Activated naive CD4-positive, alpha-beta T cell treated with anti-CD3 and anti-CD28 coated beads, Interleukin-2, amount 50 U/mL, for 24 hours (primary cell): Measurements from ENCODE around the gene TMCO4.

Experiments
- H3K27ac Mint-ChIP-seq: one replicate; pipeline ENCODE4 v1.8.0; 2021; ENCODE audit warnings: mild to moderate bottlenecking, mixed read lengths
- H3K27me3 Mint-ChIP-seq: one replicate; pipeline ENCODE4 v1.8.0; 2021; ENCODE audit warnings: mixed read lengths
- H3K36me3 Mint-ChIP-seq: one replicate; pipeline ENCODE4 v1.8.0; 2021; ENCODE audit warnings: mixed read lengths
- H3K4me1 Mint-ChIP-seq: one replicate; pipeline ENCODE4 v1.8.0; 2021; ENCODE audit warnings: mixed read lengths
- H3K4me3 Mint-ChIP-seq: one replicate; pipeline ENCODE4 v1.8.0; 2021; ENCODE audit warnings: mild to moderate bottlenecking, mixed read lengths
- H3K9me3 Mint-ChIP-seq: one replicate; pipeline ENCODE4 v1.8.0; 2021; ENCODE audit warnings: mixed read lengths

Gene TMCO4

DNA sequence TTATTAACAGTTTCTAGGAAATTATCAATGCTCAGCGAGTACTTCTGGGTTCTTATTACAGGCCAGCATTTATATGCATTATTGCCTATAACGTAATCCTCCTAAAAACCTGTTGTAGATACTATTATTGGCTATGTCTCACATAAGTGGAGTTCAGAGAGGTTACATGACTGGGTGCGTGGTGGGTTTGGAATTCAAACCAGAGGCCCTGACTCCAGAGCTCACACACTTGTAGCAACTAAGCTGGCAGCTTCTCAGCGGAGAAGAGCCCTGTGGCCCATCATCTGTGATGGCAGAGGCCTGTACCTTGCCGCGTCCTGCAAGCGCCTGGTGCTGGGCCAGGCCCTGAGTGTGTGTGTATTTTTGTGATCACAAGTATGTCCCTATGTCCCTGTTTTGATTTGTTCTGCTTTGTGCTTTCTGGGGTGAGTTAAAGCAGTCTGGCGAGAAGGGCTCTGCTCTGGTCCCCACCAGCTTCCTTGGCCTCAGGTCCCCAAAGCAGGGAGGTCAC lies 68.3 kb downstream of the TMCO4 start:
- H3K27ac Mint-ChIP-seq: no peak overlapping the region

DNA sequence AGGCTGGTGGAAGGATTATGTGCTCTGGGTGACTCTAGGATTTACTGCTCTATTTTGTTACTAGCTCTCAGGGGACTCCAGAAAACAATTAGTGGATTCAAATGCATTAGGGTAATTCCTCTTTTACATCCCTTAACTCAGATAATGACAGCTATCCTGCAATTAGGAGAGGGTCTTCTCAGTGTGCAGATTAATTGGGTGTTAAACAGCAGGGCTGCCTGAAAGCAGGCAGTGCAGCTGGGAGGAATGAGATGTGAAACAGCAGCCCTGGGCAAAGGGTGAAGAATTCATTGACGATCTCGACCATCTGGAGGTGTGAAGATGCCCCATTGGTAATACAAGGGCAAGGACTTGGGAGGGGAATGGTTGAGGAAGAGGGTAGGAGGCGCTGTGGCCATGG lies 68.9 kb downstream of the TMCO4 start:
- H3K36me3 Mint-ChIP-seq: peaks cover 28% of the 10 kb centered on the region
- H3K27me3 Mint-ChIP-seq: no peaks in the 10 kb centered on the region
- no peaks in the 10 kb centered on the region for H3K4me1 Mint-ChIP-seq
- H3K27ac Mint-ChIP-seq: no peak overlapping the region
- H3K4me3 Mint-ChIP-seq: no peak overlapping the region
- H3K9me3 Mint-ChIP-seq: no peaks in the 10 kb centered on the region

More for the DNA sequence above, 68.3 kb downstream of the TMCO4 start:
- no peaks in the 10 kb centered on the region for H3K9me3 Mint-ChIP-seq
- no peak overlapping the region for H3K4me3 Mint-ChIP-seq
- no peaks in the 10 kb centered on the region for H3K4me1 Mint-ChIP-seq
- H3K36me3 Mint-ChIP-seq: peaks cover 26% of the 10 kb centered on the region
- H3K27me3 Mint-ChIP-seq: no peaks in the 10 kb centered on the region

DNA sequence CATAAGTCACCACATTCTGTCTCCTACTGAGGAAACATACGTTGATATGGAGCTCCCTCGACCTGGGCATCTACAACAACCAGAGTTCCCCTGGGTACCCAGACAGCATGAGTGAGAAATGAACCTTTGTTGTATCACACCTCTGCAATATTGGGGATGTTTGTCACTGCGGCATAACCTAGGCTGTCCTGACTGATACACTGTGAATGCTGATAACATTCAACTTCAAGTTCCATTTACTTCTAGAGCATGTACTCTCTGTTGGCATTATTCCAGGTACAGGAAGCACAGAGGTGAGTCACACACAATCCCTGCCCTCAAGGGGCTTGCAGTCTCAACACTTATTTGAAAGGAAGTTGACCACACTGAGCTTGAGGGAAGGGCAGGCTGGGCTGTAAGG lies 69.5 kb downstream of the TMCO4 start:
- Mint-ChIP-seq H3K27ac (no peak overlapping the region), H3K4me1 (no peaks in the 10 kb centered on the region), H3K36me3 (peaks cover 25% of the 10 kb centered on the region), H3K9me3 (no peaks in the 10 kb centered on the region), H3K27me3 (no peaks in the 10 kb centered on the region), H3K4me3 (no peak overlapping the region)

DNA sequence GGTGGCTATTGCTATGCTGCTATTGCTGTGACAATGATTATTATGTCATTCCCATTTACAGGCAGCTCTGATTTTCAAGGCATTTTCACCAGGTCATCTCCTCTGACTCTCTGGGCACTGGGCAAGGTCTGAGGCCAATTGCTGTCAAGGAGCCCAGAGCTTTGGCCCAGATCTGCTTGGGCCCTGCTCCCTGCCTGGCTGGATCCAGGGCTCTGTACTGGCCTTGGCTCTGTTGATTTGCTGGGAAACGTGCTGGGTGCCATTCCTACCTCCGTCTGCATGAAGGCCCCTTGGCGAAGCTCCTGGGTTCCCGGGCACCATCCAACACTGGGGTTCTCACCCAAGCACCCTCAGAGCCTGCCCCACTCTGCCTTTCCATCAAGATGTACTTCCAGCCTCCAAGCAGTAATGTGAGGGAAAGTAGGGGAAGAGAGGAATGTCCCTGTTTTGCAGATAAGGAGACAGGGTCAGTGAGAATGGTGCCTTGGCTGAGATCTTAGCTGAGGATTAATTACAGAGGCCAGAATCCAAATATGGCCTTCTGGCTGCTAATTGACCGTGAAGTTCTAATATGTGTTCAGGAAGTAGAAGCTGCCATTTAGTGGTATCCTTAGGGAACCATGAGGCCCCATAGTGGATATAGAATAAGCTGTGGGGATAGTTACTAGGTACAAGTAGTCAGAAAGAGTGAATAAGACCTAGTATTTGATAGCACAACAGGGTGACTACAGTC lies 71.1 kb downstream of the TMCO4 start:
- Mint-ChIP-seq H3K9me3 (no peaks in the 10 kb centered on the region), H3K4me3 (no peak overlapping the region), H3K4me1 (no peaks in the 10 kb centered on the region), H3K36me3 (peaks cover 23% of the 10 kb centered on the region), H3K27ac (no peak overlapping the region), H3K27me3 (no peaks in the 10 kb centered on the region)

DNA sequence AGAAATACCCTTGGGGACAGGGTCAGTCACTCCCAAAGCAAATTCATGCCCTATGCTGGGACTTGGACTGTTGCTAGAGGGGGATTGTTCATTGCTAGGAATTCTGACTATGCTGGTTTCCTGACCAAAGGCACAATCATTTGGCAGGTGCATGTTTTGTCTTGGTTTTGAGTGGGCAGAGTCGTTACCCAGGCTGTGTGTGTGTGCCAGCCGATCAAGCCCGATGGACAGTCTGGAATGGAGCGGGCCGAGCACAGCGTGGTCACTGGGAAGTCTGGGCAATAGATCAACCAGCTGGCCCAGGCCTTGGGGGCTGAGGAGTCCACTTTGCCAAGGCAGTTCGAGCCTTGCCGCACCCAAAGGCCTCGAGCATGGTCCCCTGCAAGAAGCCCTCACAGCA lies 74.1 kb downstream of the TMCO4 start:
- no peak overlapping the region for H3K4me3 Mint-ChIP-seq
- peaks cover 12% of the 10 kb centered on the region for H3K36me3 Mint-ChIP-seq
- H3K27ac Mint-ChIP-seq: no peak overlapping the region
- H3K4me1 Mint-ChIP-seq: no peaks in the 10 kb centered on the region
- H3K27me3 Mint-ChIP-seq: no peaks in the 10 kb centered on the region
- H3K9me3 Mint-ChIP-seq: no peaks in the 10 kb centered on the region

DNA sequence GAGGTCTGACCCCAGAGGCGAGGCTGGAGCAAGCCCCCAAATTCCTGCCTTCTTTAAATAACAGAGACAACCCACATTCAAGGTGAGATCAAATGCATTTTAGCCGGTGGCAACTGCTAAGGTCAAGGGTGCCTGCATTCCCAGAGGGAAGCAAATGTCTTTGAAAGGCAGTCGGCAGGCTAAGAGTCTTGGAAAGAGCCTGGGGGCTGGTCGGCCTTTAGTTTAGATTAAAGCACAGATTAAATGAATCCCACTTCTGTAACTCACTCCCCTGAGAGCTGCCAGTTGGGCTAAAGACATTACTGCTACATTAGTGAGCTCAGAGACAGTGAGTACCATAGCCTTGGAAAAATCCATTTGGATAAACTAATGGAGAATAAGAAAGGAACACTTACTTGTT lies 75.8 kb downstream of the TMCO4 start:
- Mint-ChIP-seq H3K9me3 (no peaks in the 10 kb centered on the region), H3K36me3 (peaks cover 4% of the 10 kb centered on the region), H3K27ac (no peak overlapping the region)

DNA sequence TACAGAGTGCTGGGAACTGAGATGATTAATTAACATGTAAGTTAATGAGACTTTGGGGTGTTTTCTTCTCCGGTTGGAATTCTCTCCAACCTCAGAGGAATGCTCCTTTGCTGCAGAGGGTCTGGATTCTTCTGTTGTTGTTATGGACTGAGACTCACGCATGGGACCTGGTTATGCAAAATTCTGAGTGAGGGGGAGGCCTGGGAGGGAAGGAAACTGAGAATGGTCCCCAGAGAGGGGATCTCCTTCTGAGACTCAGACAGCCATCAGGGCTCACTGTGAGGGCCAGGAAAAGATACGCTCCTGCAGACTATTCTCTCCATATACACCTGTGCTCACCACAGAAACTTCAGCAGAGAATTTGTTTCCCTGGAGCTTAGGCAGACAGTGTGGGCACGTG lies 78.7 kb downstream of the TMCO4 start:
- no peak overlapping the region for H3K4me3 Mint-ChIP-seq
- peaks cover 1% of the 10 kb centered on the region for H3K36me3 Mint-ChIP-seq
- H3K27me3 Mint-ChIP-seq: no peaks in the 10 kb centered on the region
- no peaks in the 10 kb centered on the region for H3K4me1 Mint-ChIP-seq
- no peaks in the 10 kb centered on the region for H3K9me3 Mint-ChIP-seq
- no peak overlapping the region for H3K27ac Mint-ChIP-seq

More for the DNA sequence above, 75.8 kb downstream of the TMCO4 start:
- Mint-ChIP-seq H3K27me3 (no peaks in the 10 kb centered on the region), H3K4me1 (no peaks in the 10 kb centered on the region), H3K4me3 (no peak overlapping the region)

DNA sequence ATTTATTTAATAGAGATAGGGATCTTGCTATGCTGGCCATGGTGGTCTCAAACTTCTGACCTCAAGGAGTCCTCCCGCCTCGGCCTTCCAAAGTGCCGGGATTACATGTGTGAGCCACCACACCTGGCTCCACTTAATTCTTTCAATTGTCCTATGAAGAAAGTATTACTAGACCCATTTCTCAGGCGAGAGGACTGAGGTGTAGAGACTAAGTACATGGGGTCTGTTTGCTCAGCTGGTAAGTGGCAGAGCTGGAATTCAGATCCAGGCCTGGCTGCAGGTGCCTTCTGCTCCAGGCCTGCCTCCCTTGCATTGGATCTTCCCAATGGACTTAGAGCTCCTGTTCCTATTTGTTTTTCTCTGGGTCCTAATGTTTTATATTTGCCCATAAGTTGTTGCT lies 79.5 kb downstream of the TMCO4 start:
- no peaks in the 10 kb centered on the region for H3K27me3 Mint-ChIP-seq
- H3K4me3 Mint-ChIP-seq: no peak overlapping the region
- H3K4me1 Mint-ChIP-seq: peaks cover 6% of the 10 kb centered on the region
- H3K27ac Mint-ChIP-seq: peak overlapping the region; percentile 23
- peaks cover 3% of the 10 kb centered on the region for H3K36me3 Mint-ChIP-seq
- no peaks in the 10 kb centered on the region for H3K9me3 Mint-ChIP-seq

DNA sequence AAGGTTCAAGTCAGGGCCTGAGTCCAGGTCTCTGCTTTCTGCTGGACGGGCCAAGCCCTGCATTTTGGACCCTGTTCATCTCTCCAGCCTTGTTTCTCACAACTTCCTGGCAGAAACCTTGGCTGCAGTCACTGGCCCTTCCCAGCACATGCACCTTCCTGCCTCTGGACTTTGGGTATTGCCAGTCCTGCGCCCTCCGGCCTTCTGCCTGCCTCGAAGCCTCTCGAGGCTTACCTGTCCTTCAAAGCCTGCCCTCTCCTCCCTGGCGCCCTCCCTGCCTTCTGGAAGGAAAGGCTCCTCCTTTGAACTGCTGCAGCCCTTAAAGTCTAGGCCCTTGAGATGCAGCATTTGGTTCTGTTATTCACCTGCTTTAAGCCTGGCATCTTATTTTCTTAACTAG lies 82.2 kb downstream of the TMCO4 start:
- Mint-ChIP-seq H3K27ac (no peak overlapping the region), H3K27me3 (no peaks in the 10 kb centered on the region), H3K4me1 (peaks cover 6% of the 10 kb centered on the region), H3K4me3 (no peak overlapping the region), H3K36me3 (peaks cover 3% of the 10 kb centered on the region), H3K9me3 (no peaks in the 10 kb centered on the region)

DNA sequence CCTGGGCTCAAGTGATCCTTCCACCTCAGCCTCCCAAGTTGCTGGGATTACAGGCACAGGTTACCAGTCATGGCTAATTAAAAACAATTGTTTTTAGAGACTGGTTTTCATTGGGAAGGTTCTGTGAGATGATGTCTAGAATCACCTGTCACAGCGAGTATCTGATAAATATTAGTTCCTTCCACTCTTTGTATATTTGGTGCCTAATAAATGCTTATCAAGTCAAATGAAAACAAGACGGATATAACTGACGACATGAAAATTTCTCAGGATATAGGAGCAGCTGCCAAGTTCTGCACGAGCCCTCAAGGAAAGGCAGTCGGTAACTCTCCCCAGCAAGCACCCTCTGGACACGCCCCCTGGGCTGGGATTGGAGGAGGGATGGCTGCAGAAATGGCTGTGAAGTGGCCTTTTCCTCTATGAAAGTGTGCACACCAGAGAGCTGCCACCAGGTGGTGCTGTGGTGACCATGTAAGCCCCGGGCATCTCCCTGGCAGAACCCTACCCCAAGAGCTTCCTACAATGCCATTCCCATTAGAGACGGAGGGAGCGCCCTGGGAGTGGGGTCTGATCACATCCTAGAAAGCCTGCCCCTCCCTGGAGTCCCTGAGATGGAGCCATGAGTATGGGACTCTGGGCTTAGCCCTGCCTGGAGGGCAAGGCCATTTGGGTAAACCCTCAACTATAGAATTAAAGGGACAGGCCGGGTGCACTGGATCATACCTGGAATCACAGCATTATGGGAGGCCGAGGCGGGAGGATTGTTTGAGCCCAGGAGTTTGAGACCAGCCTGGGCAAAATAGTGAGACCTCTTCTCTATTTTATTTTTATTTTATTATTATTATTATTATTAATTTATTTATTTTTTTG lies 84.1 kb downstream of the TMCO4 start:
- Mint-ChIP-seq H3K27me3 (no peaks in the 10 kb centered on the region), H3K4me1 (peaks cover 16% of the 10 kb centered on the region), H3K4me3 (no peak overlapping the region), H3K9me3 (no peaks in the 10 kb centered on the region), H3K27ac (peak overlapping the region; percentile 35), H3K36me3 (peaks cover 3% of the 10 kb centered on the region)

DNA sequence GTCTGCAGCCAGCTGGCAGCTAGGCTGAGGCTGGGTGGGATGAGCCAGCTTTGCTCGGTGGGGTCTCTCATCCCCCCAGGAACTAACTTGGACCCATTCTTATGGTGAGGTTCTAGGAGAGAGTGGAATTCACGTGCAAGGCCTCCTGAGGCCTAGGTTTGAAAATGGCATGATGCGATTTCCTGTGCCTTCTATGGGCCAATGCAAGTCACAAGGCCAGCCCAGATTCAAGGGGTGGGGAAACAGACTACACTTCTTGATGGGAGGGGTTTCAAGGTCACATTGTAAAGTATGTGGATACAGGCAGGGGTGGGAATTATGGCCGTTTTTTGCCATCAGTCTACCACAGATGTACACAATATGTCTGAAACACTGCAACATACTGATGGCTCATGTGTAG lies 86.8 kb downstream of the TMCO4 start:
- Mint-ChIP-seq H3K27ac (no peak overlapping the region), H3K36me3 (peaks cover 4% of the 10 kb centered on the region), H3K9me3 (no peaks in the 10 kb centered on the region), H3K27me3 (no peaks in the 10 kb centered on the region), H3K4me1 (peaks cover 25% of the 10 kb centered on the region), H3K4me3 (no peak overlapping the region)

DNA sequence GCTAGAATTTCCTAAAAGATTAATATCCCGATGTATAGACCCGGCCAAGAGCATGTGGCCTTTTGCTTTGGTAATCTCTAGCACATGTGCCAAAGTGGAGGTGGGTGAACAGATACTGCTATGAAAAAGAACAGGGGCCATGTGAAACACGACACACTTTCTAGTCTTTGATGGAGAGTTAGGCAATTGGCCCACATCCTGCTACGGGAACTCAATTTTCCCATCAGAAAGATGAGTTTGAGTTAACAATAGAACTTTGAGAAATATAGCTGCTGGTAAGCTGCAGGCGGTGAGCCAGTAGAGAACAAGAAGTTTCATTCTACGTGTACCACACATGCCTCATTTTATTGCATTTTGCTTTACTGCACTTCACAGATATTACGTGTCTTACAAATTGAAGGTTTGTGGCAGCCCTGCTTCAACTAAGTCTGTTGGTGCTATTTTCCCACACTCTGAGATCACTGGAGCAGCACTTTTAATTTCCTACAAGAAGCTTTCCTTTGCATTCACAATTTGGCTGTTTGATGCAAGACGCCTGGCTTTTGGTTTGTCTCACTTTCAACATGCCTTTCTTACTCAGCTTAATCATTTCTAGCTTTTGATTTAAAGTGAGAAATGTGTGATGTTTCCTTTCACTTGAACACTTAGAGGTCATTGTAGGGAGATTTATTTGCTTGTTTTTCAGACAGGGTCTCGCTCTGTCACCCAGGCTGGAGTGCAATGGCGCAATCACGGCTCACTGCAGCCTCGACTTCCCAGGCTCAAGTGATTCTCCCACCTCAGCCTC lies 88.7 kb downstream of the TMCO4 start:
- H3K9me3 Mint-ChIP-seq: no peaks in the 10 kb centered on the region
- peak overlapping the region; percentile 82 for H3K27ac Mint-ChIP-seq
- peaks cover 4% of the 10 kb centered on the region for H3K36me3 Mint-ChIP-seq
- peaks cover 25% of the 10 kb centered on the region for H3K4me1 Mint-ChIP-seq
- H3K4me3 Mint-ChIP-seq: peak overlapping the region; percentile 24
- H3K27me3 Mint-ChIP-seq: no peaks in the 10 kb centered on the region

DNA sequence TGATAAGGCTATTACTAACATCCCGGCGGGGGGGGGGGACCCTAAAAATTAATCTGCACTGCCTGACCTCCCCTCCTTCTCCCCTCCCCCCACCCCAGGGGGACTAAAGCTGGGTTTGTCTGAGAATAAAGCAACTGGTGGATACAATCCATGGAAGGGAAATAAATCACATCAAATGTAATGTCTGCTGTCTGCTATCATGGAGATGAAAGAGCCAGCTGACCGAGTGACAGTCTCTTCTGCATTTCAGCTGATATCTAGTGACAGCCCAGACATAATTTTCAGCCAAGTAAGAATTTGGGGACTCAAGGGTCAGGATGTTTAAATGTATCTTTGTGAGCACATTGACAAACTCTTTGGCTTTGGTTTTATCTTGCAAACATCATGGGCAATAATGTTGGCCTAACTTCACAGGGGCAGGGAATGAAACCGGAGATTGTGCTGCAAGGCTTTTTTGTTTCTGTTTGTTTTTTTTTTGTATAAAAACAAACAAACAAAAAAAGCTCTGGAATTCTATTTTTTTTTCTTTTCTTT lies 90.4 kb downstream of the TMCO4 start:
- H3K36me3 Mint-ChIP-seq: peaks cover 2% of the 10 kb centered on the region
- peaks cover 25% of the 10 kb centered on the region for H3K4me1 Mint-ChIP-seq
- H3K4me3 Mint-ChIP-seq: no peak overlapping the region
- H3K27me3 Mint-ChIP-seq: no peaks in the 10 kb centered on the region
- no peaks in the 10 kb centered on the region for H3K9me3 Mint-ChIP-seq
- no peak overlapping the region for H3K27ac Mint-ChIP-seq

DNA sequence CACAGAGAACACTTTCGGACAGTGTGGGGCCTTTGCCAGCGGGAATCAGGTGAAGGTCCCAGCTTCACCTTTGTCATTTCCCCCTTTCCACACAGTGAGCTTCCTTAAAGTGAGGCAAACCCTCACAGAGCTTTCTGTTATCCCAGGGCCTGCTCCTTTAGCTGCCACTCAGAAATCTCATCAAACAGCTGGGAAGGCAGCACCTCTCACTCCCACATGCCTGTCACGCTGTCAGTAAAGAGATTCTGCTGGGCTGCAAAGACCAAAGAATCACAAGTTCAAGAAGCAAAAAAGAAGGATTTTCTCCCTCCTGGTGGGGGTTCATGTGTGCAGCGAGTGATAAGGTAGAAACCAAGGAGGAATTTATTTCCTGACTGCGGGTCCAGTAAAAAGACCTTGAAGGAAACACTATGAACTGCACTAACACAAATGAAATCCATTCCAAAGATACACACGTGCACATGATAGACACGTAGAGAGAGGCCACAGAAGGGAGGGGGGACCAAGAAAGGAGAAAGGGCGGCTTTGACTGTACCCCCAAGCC lies 91.1 kb downstream of the TMCO4 start:
- H3K36me3 Mint-ChIP-seq: peaks cover 2% of the 10 kb centered on the region
- H3K27me3 Mint-ChIP-seq: no peaks in the 10 kb centered on the region
- no peak overlapping the region for H3K27ac Mint-ChIP-seq
- no peaks in the 10 kb centered on the region for H3K9me3 Mint-ChIP-seq
- H3K4me1 Mint-ChIP-seq: peaks cover 32% of the 10 kb centered on the region
- no peak overlapping the region for H3K4me3 Mint-ChIP-seq

DNA sequence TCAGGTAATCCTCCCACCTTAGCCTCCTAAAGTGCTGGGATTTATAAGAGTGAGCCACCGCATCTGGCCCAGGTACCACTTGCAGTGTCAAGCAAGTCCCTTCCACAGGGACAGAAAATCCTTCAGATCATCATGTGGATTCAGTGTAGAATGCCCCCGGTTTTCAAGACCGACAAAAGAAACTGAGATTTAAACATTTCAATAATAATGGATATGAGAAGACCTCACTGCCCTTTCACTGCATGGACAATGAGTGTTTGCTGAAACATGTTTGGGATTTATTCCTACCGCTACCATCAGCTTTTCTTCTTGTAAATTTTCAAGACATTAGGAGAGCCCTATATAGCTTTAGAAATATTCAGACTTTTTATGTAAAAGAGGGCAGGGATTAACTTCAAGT lies 93.6 kb downstream of the TMCO4 start:
- no peaks in the 10 kb centered on the region for H3K27me3 Mint-ChIP-seq
- H3K4me3 Mint-ChIP-seq: no peak overlapping the region

More for the DNA sequence above, 93.6 kb downstream of the TMCO4 start:
- H3K4me1 Mint-ChIP-seq: peaks cover 37% of the 10 kb centered on the region
- H3K27ac Mint-ChIP-seq: no peak overlapping the region
- no peaks in the 10 kb centered on the region for H3K9me3 Mint-ChIP-seq
- H3K36me3 Mint-ChIP-seq: peaks cover 2% of the 10 kb centered on the region
